ENCODE results near the gene HS1BP3. TPM values are rescaled to one million over a fixed set of nuclear protein-coding genes. Genes with fewer than 3 reads are reported as not detected.

The HS1BP3 gene
- total RNA-seq, 1 experiment from 2014 or later, result 16.2 TPM

DNA sequence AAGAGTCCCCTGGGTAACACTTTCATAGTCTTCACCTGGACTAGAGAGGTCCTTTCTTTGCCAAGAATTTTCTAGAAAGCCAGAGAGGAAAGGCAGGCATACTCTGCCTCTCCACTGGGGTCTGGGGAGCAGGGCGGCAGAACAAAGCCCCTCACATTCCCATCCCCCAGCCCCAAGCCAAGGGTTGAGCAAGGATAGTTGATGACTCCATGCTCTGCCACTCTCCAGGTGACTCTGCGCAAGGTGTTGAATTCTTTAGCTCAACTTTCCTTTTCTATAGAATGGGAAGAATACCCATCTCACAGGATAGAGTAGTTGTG, 13.1 kb upstream of the HS1BP3 start:
- no peaks in the 10 kb centered on the region for H3K79me2 ChIP-seq (ENCODE audit: low read depth)
- BruUV-seq (replicated peaks), result no TSS peak
- POLR2A ChIA-PET (ENCODE audit: unreplicated experiment), result interaction anchor here (0.7 kb wide), 1 partner anchor 104 kb away, joined by 6 read pairs; no protein-coding TSS in a partner anchor
- H2AFZ ChIP-seq, result no peak overlapping the region
- no peak for DNase-seq
- no peak overlapping the region for H3K4me2 ChIP-seq
- no peak overlapping the region for H3K4me3 ChIP-seq
- no peaks in the 10 kb centered on the region for H3K36me3 ChIP-seq (ENCODE audit: low read depth)
- no peak overlapping the region for H3K27ac ChIP-seq
- H3K9me3 ChIP-seq (ENCODE audit: insufficient read depth, low read depth), result no peaks in the 10 kb centered on the region
- 0 out of 2 replicates have a peak, but pooled peaks cover 14% of the 10 kb centered on the region for H3K27me3 ChIP-seq (ENCODE audit: insufficient read depth, low read depth)
- peaks cover 15% of the 10 kb centered on the region for H3K4me1 ChIP-seq (replicated peaks; ENCODE audit: insufficient read depth)
- H4K20me1 ChIP-seq (ENCODE audit: insufficient read depth), result no peaks in the 10 kb centered on the region
- H3F3A ChIP-seq (ENCODE audit: insufficient read depth, low read depth), result no peaks in the 10 kb centered on the region; the same call in 1 of the 2 replicates
- no peak for TF ChIP-seq EZH2 (IDR thresholded peaks at IDR 0.05; ENCODE audit: low read depth)
- TF ChIP-seq, protein P1, sequence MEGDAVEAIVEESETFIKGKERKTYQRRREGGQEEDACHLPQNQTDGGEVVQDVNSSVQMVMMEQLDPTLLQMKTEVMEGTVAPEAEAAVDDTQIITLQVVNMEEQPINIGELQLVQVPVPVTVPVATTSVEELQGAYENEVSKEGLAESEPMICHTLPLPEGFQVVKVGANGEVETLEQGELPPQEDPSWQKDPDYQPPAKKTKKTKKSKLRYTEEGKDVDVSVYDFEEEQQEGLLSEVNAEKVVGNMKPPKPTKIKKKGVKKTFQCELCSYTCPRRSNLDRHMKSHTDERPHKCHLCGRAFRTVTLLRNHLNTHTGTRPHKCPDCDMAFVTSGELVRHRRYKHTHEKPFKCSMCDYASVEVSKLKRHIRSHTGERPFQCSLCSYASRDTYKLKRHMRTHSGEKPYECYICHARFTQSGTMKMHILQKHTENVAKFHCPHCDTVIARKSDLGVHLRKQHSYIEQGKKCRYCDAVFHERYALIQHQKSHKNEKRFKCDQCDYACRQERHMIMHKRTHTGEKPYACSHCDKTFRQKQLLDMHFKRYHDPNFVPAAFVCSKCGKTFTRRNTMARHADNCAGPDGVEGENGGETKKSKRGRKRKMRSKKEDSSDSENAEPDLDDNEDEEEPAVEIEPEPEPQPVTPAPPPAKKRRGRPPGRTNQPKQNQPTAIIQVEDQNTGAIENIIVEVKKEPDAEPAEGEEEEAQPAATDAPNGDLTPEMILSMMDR (conservative IDR thresholded peaks at IDR 0.05), result no peak
- CTCF ChIA-PET, result interaction anchor here (0.5 kb wide), 1 partner anchor 299 kb away, joined by 9 read pairs; no protein-coding TSS in a partner anchor
- no peaks in the 10 kb centered on the region for H3K9me2 ChIP-seq (ENCODE audit: insufficient read depth)
- intact Hi-C loops (cut with micrococcal nuclease; ENCODE audit: unreplicated experiment), result loop anchor here (5.0 kb wide), 1 partner anchor 503 kb away; no protein-coding TSS in a partner anchor

DNA sequence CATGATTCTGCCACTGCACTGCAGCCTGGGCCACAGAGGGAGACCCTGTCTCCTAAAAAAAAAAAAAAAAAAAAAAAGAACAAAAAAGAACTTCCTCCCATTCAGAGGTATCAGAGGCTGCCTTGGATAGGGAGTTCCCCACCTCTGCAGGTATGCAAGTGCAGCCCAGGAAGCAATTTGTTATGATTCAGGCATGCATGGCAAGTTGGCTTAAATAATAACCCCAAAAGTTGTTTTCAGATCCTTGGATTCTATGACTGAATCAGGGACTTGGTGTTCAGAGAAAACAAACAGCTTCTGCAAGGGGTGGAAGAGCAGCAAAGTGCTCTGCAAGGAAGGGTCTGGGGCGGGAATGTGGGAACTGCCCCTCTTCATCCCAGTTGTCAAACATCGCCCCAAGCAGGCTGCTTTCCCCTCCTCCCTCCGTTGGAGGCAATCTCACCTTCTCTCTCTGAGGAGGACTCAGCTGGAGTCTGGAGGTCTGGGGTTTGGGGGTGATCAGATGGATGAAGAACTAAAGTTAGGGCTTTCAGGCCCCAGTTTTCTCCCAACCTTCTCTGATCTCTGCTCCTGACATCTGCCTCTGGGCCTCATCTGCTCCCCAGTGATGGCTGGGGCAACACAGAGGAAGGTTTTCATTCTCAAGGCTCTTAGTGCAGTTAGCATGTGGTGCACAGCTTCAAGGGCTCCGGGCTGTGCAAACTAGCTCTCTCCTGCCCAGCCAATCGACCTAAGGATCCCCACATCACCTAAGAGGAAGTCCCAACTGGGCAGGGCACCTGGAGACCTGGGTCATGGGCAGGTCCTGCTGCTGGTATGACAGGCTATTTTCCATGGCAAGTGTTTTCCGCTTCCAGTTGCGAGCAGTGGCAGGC, 12.5 kb upstream of the HS1BP3 start:
- H3K4me1 ChIP-seq (replicated peaks; ENCODE audit: insufficient read depth), result peaks cover 15% of the 10 kb centered on the region
- POLR2A ChIA-PET (ENCODE audit: unreplicated experiment), result interaction anchor here (0.7 kb wide), 1 partner anchor 105 kb away, joined by 6 read pairs; no protein-coding TSS in a partner anchor
- no peaks in the 10 kb centered on the region for H3K9me2 ChIP-seq (ENCODE audit: insufficient read depth)
- no peaks in the 10 kb centered on the region for H3K79me2 ChIP-seq (ENCODE audit: low read depth)
- no peaks in the 10 kb centered on the region for H3K9me3 ChIP-seq (ENCODE audit: insufficient read depth, low read depth)
- H3K36me3 ChIP-seq (ENCODE audit: low read depth), result no peaks in the 10 kb centered on the region
- DNase-seq, result no peak
- no peak overlapping the region for H3K27ac ChIP-seq
- H3K4me3 ChIP-seq, result no peak overlapping the region
- H3K27me3 ChIP-seq (ENCODE audit: insufficient read depth, low read depth), result 0 out of 2 replicates have a peak, but pooled peaks cover 14% of the 10 kb centered on the region
- no peak for TF ChIP-seq EZH2 (IDR thresholded peaks at IDR 0.05; ENCODE audit: low read depth)
- TF ChIP-seq, protein P1 (conservative IDR thresholded peaks at IDR 0.05), result no peak
- H3F3A ChIP-seq (ENCODE audit: insufficient read depth, low read depth), result no peaks in the 10 kb centered on the region; the same call in 1 of the 2 replicates
- H4K20me1 ChIP-seq (ENCODE audit: insufficient read depth), result no peaks in the 10 kb centered on the region
- no TSS peak for BruUV-seq (replicated peaks)
- intact Hi-C loops (cut with micrococcal nuclease; ENCODE audit: unreplicated experiment), result loop anchor here (5.0 kb wide), 1 partner anchor 504 kb away; no protein-coding TSS in a partner anchor
- no peak overlapping the region for H2AFZ ChIP-seq
- no peak overlapping the region for H3K4me2 ChIP-seq
- CTCF ChIA-PET, result no interaction called here

DNA sequence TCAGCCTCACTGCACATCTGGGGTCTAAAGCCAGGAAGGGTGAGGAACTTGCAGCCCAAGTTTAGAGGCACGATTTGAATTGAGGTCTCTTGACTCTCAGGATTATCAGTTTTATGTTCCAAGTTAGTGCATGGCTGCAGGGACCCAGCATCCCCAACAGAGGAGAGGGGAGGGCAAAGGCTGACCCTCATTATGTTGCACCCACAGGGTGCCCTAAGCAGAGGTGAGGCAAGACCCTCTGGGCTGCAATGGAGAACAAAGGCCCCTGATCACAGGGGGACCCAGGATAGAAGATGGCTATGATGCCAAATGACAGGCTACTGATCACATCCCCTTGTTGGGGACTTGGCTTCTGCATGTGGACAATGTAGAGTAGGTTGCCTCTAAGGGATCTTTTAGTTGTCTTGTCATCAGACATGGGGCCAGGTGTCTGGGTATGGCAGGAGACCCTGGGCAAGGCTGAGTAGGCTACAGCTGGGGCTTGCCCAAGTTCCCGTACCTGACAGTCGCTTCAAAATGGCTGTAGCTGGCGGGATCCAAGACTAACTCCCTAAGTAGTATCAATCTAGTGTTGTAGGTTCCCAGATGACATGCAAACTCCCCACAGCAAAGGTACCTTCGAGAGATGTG, 11.5 kb upstream of the HS1BP3 start:
- Histone ChIP-seq H3K9me3 (ENCODE audit: insufficient read depth, low read depth) (no peaks in the 10 kb centered on the region), H3K36me3 (ENCODE audit: low read depth) (no peaks in the 10 kb centered on the region), H3K4me2 (no peak overlapping the region), H3K4me3 (no peak overlapping the region), H3K4me1 (replicated peaks; ENCODE audit: insufficient read depth) (peaks cover 15% of the 10 kb centered on the region), H3K9me2 (ENCODE audit: insufficient read depth) (no peaks in the 10 kb centered on the region), H4K20me1 (ENCODE audit: insufficient read depth) (no peaks in the 10 kb centered on the region), H3F3A (ENCODE audit: insufficient read depth, low read depth) (no peaks in the 10 kb centered on the region; the same call in 1 of the 2 replicates), H2AFZ (no peak overlapping the region), H3K27ac (no peak overlapping the region), H3K79me2 (ENCODE audit: low read depth) (no peaks in the 10 kb centered on the region), H3K27me3 (ENCODE audit: insufficient read depth, low read depth) (0 out of 2 replicates have a peak, but pooled peaks cover 14% of the 10 kb centered on the region)
- no TSS peak for BruUV-seq (replicated peaks)
- CTCF ChIA-PET, result interaction anchor here (0.7 to 1.7 kb wide), 3 partner anchors 13 to 303 kb away, joined by 3 to 18 read pairs (median 3); no protein-coding TSS in a partner anchor
- TF ChIP-seq, protein P1 (conservative IDR thresholded peaks at IDR 0.05), result no peak
- TF ChIP-seq EZH2 (IDR thresholded peaks at IDR 0.05; ENCODE audit: low read depth), result no peak
- POLR2A ChIA-PET (ENCODE audit: unreplicated experiment), result no interaction called here
- no peak for DNase-seq
- intact Hi-C loops (cut with micrococcal nuclease; ENCODE audit: unreplicated experiment), result loop anchor here (5.0 kb wide), 1 partner anchor 505 kb away; no protein-coding TSS in a partner anchor

Measured in PC-9 (cell line).